TTC549 (cell line): ENCODE results near the gene REEP6.

Source experiments
- FAIRE-seq: peaks from 2 replicates; lab custom pipeline; 2012; peaks lifted over from hg19 to GRCh38; lab: Jason Lieb, UNC

Gene REEP6

GRCh38 chr19:1491114-1491848 lies at the start of gene REEP6:
REEP6 (plus strand) TSS chr19:1491181; CDS start chr19:1491270, 89 bp downstream.
- no peak for FAIRE-seq

GRCh38 chr19:1441677-1442438 lies 49.1 kb upstream of the REEP6 start:
- no peak for FAIRE-seq

- FAIRE-seq, result no peak
Measured at GRCh38 chr19:1445185-1445931, 45.6 kb upstream of the REEP6 start.

GRCh38 chr19:1445932-1446712 lies 44.9 kb upstream of the REEP6 start:
- FAIRE-seq, result no peak

GRCh38 chr19:1446713-1447481 lies 44.1 kb upstream of the REEP6 start:
- no peak for FAIRE-seq

GRCh38 chr19:1447504-1447903 lies 43.5 kb upstream of the REEP6 start:
- no peak for FAIRE-seq

GRCh38 chr19:1447944-1448343 lies 43.0 kb upstream of the REEP6 start:
- FAIRE-seq, result no peak

- FAIRE-seq, result no peak
Measured at GRCh38 chr19:1449467-1450442, 41.2 kb upstream of the REEP6 start, which contains the start of gene APC2. APC2 (plus strand) TSS chr19:1450121; CDS start chr19:1453002, 2,881 bp downstream.

- no peak for FAIRE-seq
Measured at GRCh38 chr19:1450735-1451731, 39.9 kb upstream of the REEP6 start.

- FAIRE-seq, result no peak
Measured at GRCh38 chr19:1451916-1452801, 38.8 kb upstream of the REEP6 start.

GRCh38 chr19:1452802-1453524 lies 38.0 kb upstream of the REEP6 start:
- FAIRE-seq, result no peak

GRCh38 chr19:1453525-1454364 lies 37.2 kb upstream of the REEP6 start:
- no peak for FAIRE-seq

- no peak for FAIRE-seq
Measured at GRCh38 chr19:1455002-1455335, 36.0 kb upstream of the REEP6 start.

GRCh38 chr19:1455336-1456120 lies 35.5 kb upstream of the REEP6 start:
- no peak for FAIRE-seq

- no peak for FAIRE-seq
Measured at GRCh38 chr19:1456121-1456900, 34.7 kb upstream of the REEP6 start.
